ENCODE measurements around the gene PCDH9. TPM values are rescaled to one million over a fixed set of nuclear protein-coding genes. Genes with fewer than 3 reads are reported as not detected.

Gene PCDH9
- total RNA-seq, 1 donor from 2014 or later = 14.7 TPM

GRCh38 chr13:66751691-66752090, 478.4 kb downstream of the PCDH9 start:
- DNase-seq = no peak
- Histone ChIP-seq H3K4me1 (no peaks in the 10 kb centered on the region), H3K27ac (replicated peaks) (no peak overlapping the region), H3K9me3 (replicated peaks) (peaks cover 6% of the 10 kb centered on the region), H3K36me3 (no peaks in the 10 kb centered on the region), H3K4me3 (no peak overlapping the region), H3K27me3 (ENCODE audit: low read depth) (no peaks in the 10 kb centered on the region)
- TF ChIP-seq CTCF (IDR thresholded peaks at IDR 0.05; ENCODE audit: borderline replicate concordance) = no peak
- intact Hi-C loops (cut with micrococcal nuclease) = no loop called here

GRCh38 chr13:66748712-66749111, 481.4 kb downstream of the PCDH9 start:
- no peak for DNase-seq
- Histone ChIP-seq H3K9me3 (replicated peaks) (peaks cover 6% of the 10 kb centered on the region), H3K4me3 (no peak overlapping the region), H3K4me1 (no peaks in the 10 kb centered on the region), H3K27ac (replicated peaks) (no peak overlapping the region), H3K27me3 (ENCODE audit: low read depth) (no peaks in the 10 kb centered on the region), H3K36me3 (no peaks in the 10 kb centered on the region)
- TF ChIP-seq CTCF (IDR thresholded peaks at IDR 0.05; ENCODE audit: borderline replicate concordance) = no peak
- intact Hi-C loops (cut with micrococcal nuclease) = no loop called here

GRCh38 chr13:66745307-66745706, 484.8 kb downstream of the PCDH9 start:
- H3K27ac ChIP-seq (replicated peaks) = no peak overlapping the region
- peaks cover 6% of the 10 kb centered on the region for H3K9me3 ChIP-seq (replicated peaks)
- DNase-seq = no peak
- no peaks in the 10 kb centered on the region for H3K4me1 ChIP-seq
- H3K27me3 ChIP-seq (ENCODE audit: low read depth) = no peaks in the 10 kb centered on the region
- no peak overlapping the region for H3K4me3 ChIP-seq
- H3K36me3 ChIP-seq = no peaks in the 10 kb centered on the region
- no peak for TF ChIP-seq CTCF (IDR thresholded peaks at IDR 0.05; ENCODE audit: borderline replicate concordance)
- intact Hi-C loops (cut with micrococcal nuclease) = no loop called here

- intact Hi-C loops (cut with micrococcal nuclease) = no loop called here
- H3K27me3 ChIP-seq (ENCODE audit: low read depth) = no peaks in the 10 kb centered on the region
- no peaks in the 10 kb centered on the region for H3K4me1 ChIP-seq
- no peak overlapping the region for H3K4me3 ChIP-seq
- H3K9me3 ChIP-seq (replicated peaks) = no peaks in the 10 kb centered on the region
- H3K27ac ChIP-seq (replicated peaks) = no peak overlapping the region
- no peaks in the 10 kb centered on the region for H3K36me3 ChIP-seq
- no peak for DNase-seq
- TF ChIP-seq CTCF (IDR thresholded peaks at IDR 0.05; ENCODE audit: borderline replicate concordance) = no peak
These were observed 506.6 kb downstream of the PCDH9 start for GRCh38 chr13:66723576-66723975.

- no peaks in the 10 kb centered on the region for H3K9me3 ChIP-seq (replicated peaks)
- TF ChIP-seq CTCF (IDR thresholded peaks at IDR 0.05; ENCODE audit: borderline replicate concordance) = no peak
- intact Hi-C loops (cut with micrococcal nuclease) = no loop called here
- H3K4me1 ChIP-seq = no peaks in the 10 kb centered on the region
- no peak for DNase-seq
- H3K4me3 ChIP-seq = no peak overlapping the region
- H3K27me3 ChIP-seq (ENCODE audit: low read depth) = no peaks in the 10 kb centered on the region
- H3K27ac ChIP-seq (replicated peaks) = no peak overlapping the region
- H3K36me3 ChIP-seq = no peaks in the 10 kb centered on the region
These were observed 513.6 kb downstream of the PCDH9 start for GRCh38 chr13:66716538-66716937.

- intact Hi-C loops (cut with micrococcal nuclease) = no loop called here
- H3K36me3 ChIP-seq = no peaks in the 10 kb centered on the region
- no peak for TF ChIP-seq CTCF (IDR thresholded peaks at IDR 0.05; ENCODE audit: borderline replicate concordance)
- no peaks in the 10 kb centered on the region for H3K4me1 ChIP-seq
- H3K27me3 ChIP-seq (ENCODE audit: low read depth) = no peaks in the 10 kb centered on the region
- H3K27ac ChIP-seq (replicated peaks) = no peak overlapping the region
- no peak overlapping the region for H3K4me3 ChIP-seq
- no peak for DNase-seq
- H3K9me3 ChIP-seq (replicated peaks) = no peaks in the 10 kb centered on the region
These were observed 515.3 kb downstream of the PCDH9 start for GRCh38 chr13:66714795-66715194.
